ENCODE data around the gene NRP2. TPM values are rescaled to one million over a fixed set of nuclear protein-coding genes. Genes with fewer than 3 reads are reported as not detected.

NRP2 gene
- total RNA-seq, 1 donor from 2014 or later, result 89.5 TPM

- Mint-ChIP-seq H3K4me1 (peaks cover 26% of the 10 kb centered on the region), H3K36me3 (no peaks in the 10 kb centered on the region), H3K9me3 (peaks cover 8% of the 10 kb centered on the region), H3K4me3 (no peak overlapping the region), H3K27me3 (ENCODE audit: low read depth) (no peaks in the 10 kb centered on the region), H3K27ac (no peak overlapping the region)
- TF ChIP-seq, protein P1, sequence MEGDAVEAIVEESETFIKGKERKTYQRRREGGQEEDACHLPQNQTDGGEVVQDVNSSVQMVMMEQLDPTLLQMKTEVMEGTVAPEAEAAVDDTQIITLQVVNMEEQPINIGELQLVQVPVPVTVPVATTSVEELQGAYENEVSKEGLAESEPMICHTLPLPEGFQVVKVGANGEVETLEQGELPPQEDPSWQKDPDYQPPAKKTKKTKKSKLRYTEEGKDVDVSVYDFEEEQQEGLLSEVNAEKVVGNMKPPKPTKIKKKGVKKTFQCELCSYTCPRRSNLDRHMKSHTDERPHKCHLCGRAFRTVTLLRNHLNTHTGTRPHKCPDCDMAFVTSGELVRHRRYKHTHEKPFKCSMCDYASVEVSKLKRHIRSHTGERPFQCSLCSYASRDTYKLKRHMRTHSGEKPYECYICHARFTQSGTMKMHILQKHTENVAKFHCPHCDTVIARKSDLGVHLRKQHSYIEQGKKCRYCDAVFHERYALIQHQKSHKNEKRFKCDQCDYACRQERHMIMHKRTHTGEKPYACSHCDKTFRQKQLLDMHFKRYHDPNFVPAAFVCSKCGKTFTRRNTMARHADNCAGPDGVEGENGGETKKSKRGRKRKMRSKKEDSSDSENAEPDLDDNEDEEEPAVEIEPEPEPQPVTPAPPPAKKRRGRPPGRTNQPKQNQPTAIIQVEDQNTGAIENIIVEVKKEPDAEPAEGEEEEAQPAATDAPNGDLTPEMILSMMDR (IDR thresholded peaks at IDR 0.05; ENCODE audit: unreplicated experiment), result no peak
- no peak for DNase-seq (ENCODE audit: low spot score in 2 of 2, unreplicated experiment in 2 of 2)
These were observed 41.6 kb upstream of the NRP2 start for GRCh38 chr2:205640716-205641115.

DNA sequence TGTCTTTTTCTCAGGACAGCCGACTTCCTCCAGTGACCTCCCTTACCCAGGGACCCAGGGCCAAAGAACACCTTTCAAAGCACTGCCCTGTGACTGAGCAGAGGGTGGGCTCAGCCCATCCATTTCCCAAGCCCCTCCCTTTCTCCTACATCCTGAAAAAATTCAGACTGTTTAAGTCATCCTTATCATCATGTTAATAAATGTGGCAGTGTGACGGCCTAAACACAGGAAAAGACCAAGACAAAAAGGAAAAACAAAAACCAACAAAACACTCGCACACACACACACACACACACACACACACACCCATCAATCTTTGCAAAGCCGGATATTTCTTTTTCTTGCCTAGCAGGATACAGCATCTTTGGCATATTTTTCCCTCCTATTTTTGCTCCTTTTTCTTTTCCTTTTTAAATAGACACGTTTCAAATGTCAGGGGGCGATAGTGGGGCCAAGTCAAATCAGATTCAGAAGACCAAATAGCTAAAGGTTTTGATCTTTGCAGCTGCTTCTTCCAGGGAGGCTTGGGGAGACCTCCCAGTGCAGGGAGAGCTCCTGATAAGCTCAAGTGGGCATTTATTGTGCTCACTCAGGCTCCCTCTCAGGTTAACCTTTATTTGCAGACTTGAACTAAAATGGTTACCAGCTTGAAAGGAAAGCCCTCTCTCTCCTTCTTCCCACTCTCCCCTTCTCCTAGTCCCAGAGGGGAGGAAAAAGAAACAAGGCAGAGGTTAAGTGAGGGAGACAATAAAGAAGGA lies 39.5 kb upstream of the NRP2 start:
- no peaks in the 10 kb centered on the region for H3K36me3 Mint-ChIP-seq

GRCh38 chr2:205643391-205643885 lies 38.9 kb upstream of the NRP2 start:
- H3K27me3 Mint-ChIP-seq (ENCODE audit: low read depth), result no peaks in the 10 kb centered on the region
- peak overlapping the region; percentile 7 for H3K27ac Mint-ChIP-seq
- no peak for DNase-seq (ENCODE audit: low spot score in 2 of 2, unreplicated experiment in 2 of 2)
- no peaks in the 10 kb centered on the region for H3K36me3 Mint-ChIP-seq
- H3K4me3 Mint-ChIP-seq, result no peak overlapping the region
- TF ChIP-seq, protein P1 (IDR thresholded peaks at IDR 0.05; ENCODE audit: unreplicated experiment), result no peak
- H3K9me3 Mint-ChIP-seq, result peaks cover 8% of the 10 kb centered on the region
- H3K4me1 Mint-ChIP-seq, result peaks cover 19% of the 10 kb centered on the region

More for the DNA sequence above, 39.5 kb upstream of the NRP2 start:
- no peak overlapping the region for H3K4me3 Mint-ChIP-seq
- H3K27ac Mint-ChIP-seq, result no peak overlapping the region
- TF ChIP-seq, protein P1 (IDR thresholded peaks at IDR 0.05; ENCODE audit: unreplicated experiment), result no peak
- H3K27me3 Mint-ChIP-seq (ENCODE audit: low read depth), result no peaks in the 10 kb centered on the region
- peaks cover 19% of the 10 kb centered on the region for H3K4me1 Mint-ChIP-seq
- H3K9me3 Mint-ChIP-seq, result peaks cover 8% of the 10 kb centered on the region
- no peak for DNase-seq (ENCODE audit: low spot score in 2 of 2, unreplicated experiment in 2 of 2)

GRCh38 chr2:205644018-205644417 lies 38.3 kb upstream of the NRP2 start:
- peaks cover 8% of the 10 kb centered on the region for H3K9me3 Mint-ChIP-seq
- no peaks in the 10 kb centered on the region for H3K36me3 Mint-ChIP-seq
- no peaks in the 10 kb centered on the region for H3K27me3 Mint-ChIP-seq (ENCODE audit: low read depth)
- no peak overlapping the region for H3K27ac Mint-ChIP-seq
- TF ChIP-seq, protein P1 (IDR thresholded peaks at IDR 0.05; ENCODE audit: unreplicated experiment), result no peak
- no peak for DNase-seq (ENCODE audit: low spot score in 2 of 2, unreplicated experiment in 2 of 2)
- H3K4me3 Mint-ChIP-seq, result no peak overlapping the region
- peaks cover 19% of the 10 kb centered on the region for H3K4me1 Mint-ChIP-seq

GRCh38 chr2:205646680-205647079 lies 35.6 kb upstream of the NRP2 start:
- H3K27me3 Mint-ChIP-seq (ENCODE audit: low read depth), result no peaks in the 10 kb centered on the region
- no peak overlapping the region for H3K4me3 Mint-ChIP-seq
- TF ChIP-seq, protein P1 (IDR thresholded peaks at IDR 0.05; ENCODE audit: unreplicated experiment), result no peak
- no peaks in the 10 kb centered on the region for H3K9me3 Mint-ChIP-seq
- no peaks in the 10 kb centered on the region for H3K36me3 Mint-ChIP-seq
- no peak overlapping the region for H3K27ac Mint-ChIP-seq
- peaks cover 19% of the 10 kb centered on the region for H3K4me1 Mint-ChIP-seq
- no peak for DNase-seq (ENCODE audit: low spot score in 2 of 2, unreplicated experiment in 2 of 2)
